ENCODE data around the gene PSD2. TPM values are rescaled to one million over a fixed set of nuclear protein-coding genes. Genes with fewer than 3 reads are reported as not detected.
A peak's percentile ranks its signal among the peaks of the same experiment; 100 is the strongest.

PSD2 gene
- total and polyA plus RNA-seq, 2 donors (not counting 1 experiment from before 2014, with no cell fraction given) = 0.10 to 0.17 TPM

- 65% methylated on average over 7 of the region's 16 CpGs for WGBS (ENCODE audit: insufficient coverage)
- intact Hi-C loops (cut with micrococcal nuclease) = no loop called here
- Histone ChIP-seq H2AFZ (ENCODE audit: insufficient read depth, low read depth, low read length, poor library complexity, severe bottlenecking) (no peak overlapping the region), H3K4me2 (replicated peaks; ENCODE audit: low read depth, low read length, poor library complexity, severe bottlenecking) (no peak overlapping the region), H3K79me2 (ENCODE audit: control insufficient read depth, insufficient read depth, low read length) (no peaks in the 10 kb centered on the region), H4K20me1 (ENCODE audit: control insufficient read depth, insufficient read depth, low read length, poor library complexity, severe bottlenecking) (no peaks in the 10 kb centered on the region), H3K9me3 (ENCODE audit: control extremely low read depth in 1 of 3, control insufficient read depth in 2 of 3, insufficient read depth in 1 of 3, low read length in 2 of 3) (no peaks in the 10 kb centered on the region), H3K27ac (ENCODE audit: low read length in 2 of 2) (no peak overlapping the region), H3K27me3 (replicated peaks in 1 of 4; ENCODE audit: control extremely low read depth in 1 of 4, control insufficient read depth in 3 of 4, insufficient read depth in 4 of 4, low read length in 3 of 4) (peaks cover 0 to 22% (median 8%) of the 10 kb centered on the region in 4 experiments), H3K4me1 (ENCODE audit: control insufficient read depth in 2 of 2, insufficient read depth in 2 of 2, low read length in 2 of 2) (peaks cover 42 to 44% of the 10 kb centered on the region in 2 donors), H3K36me3 (replicated peaks in 1 of 2; ENCODE audit: control extremely low read depth in 1 of 2, control insufficient read depth in 1 of 2, extremely low read depth in 1 of 2, insufficient read depth in 2 of 2, low read length in 1 of 2) (no peaks in the 10 kb centered on the region), H3K4me3 (ENCODE audit: control extremely low read depth in 1 of 5, extremely low read depth in 1 of 5, insufficient read depth in 1 of 5, low read depth in 2 of 5, low read length in 4 of 5) (no peak overlapping the region), H3K9ac (ENCODE audit: low read length) (no peak overlapping the region)
- H3K9me3 Mint-ChIP-seq (ENCODE audit: insufficient read depth) = no peaks in the 10 kb centered on the region
- peak overlapping the region; percentile 0 for H3K27ac Mint-ChIP-seq
- TF ChIP-seq CTCF (IDR thresholded peaks at IDR 0.05) (no peak), EZH2 (IDR thresholded peaks at IDR 0.05; ENCODE audit: borderline replicate concordance, insufficient read depth, low read depth, low read length, poor library complexity, severe bottlenecking) (no peak)
- DNase-seq (no peak), ATAC-seq (ENCODE audit: low read depth) (no peak)
- no peak overlapping the region for H3K4me3 Mint-ChIP-seq
- peaks cover 17% of the 10 kb centered on the region for H3K27me3 Mint-ChIP-seq
- peaks cover 53% of the 10 kb centered on the region for H3K4me1 Mint-ChIP-seq
- ChIA-PET CTCF (interaction anchor here (0.5 to 11.2 kb wide), 9 partner anchors 9 to 165 kb away, joined by 3 to 120 read pairs (median 4); no protein-coding TSS in a partner anchor), POLR2A (interaction anchor here (1.8 kb wide), 1 partner anchor 11 kb away, joined by 5 read pairs; no protein-coding TSS in a partner anchor)
These were observed 42.8 kb upstream of the PSD2 start for GRCh38 chr5:139752506-139753473.
